Measurements from ENCODE around the gene FURIN. TPM values are rescaled to one million over a fixed set of nuclear protein-coding genes. Genes with fewer than 3 reads are reported as not detected.
"Not testable (repeated sequence)": the region's sequence is repeated elsewhere in the genome, so short reads cannot be mapped to it uniquely, and the experiment has no call there.

FURIN gene
- total and polyA plus RNA-seq, 2 of the 8 experiments (the other 6 are each of a cell fraction or from before 2014, with no cell fraction given), result 15.8 to 32.1 TPM

- H3K36me3 ChIP-seq (ENCODE audit: control insufficient read depth in 2 of 4, insufficient read depth in 4 of 4, low read length in 3 of 4), result peaks cover 5 to 14% (median 10%) of the 10 kb centered on the region in 4 experiments; a peak in 5 of 8 replicates
- not testable (repeated sequence) for H2BK20ac ChIP-seq (ENCODE audit: low read length); H4K8ac ChIP-seq (ENCODE audit: extremely low read depth, insufficient read depth, low read length); H3K4me2 ChIP-seq (ENCODE audit: insufficient read depth in 1 of 2, low read depth in 2 of 2, low read length in 2 of 2); H3K27me3 ChIP-seq (replicated peaks in 1 of 4; ENCODE audit: control insufficient read depth in 3 of 4, extremely low read depth in 1 of 4, insufficient read depth in 3 of 4, low read length in 3 of 4); H2BK120ac ChIP-seq (replicated peaks; ENCODE audit: low read depth, low read length); H3K23me2 ChIP-seq (ENCODE audit: low read depth, low read length); H3K23ac ChIP-seq (ENCODE audit: insufficient read length); H2BK12ac ChIP-seq (ENCODE audit: low read depth, low read length); H4K20me1 ChIP-seq (replicated peaks in 1 of 2; ENCODE audit: control insufficient read depth in 1 of 2, insufficient read depth in 2 of 2, low read length in 2 of 2); H3K4me3 ChIP-seq (ENCODE audit: extremely low read depth in 1 of 4, insufficient read depth in 2 of 4, low read depth in 3 of 4, low read length in 4 of 4); H3K56ac ChIP-seq (replicated peaks; ENCODE audit: insufficient read length, low read depth, low read length); H3K79me2 ChIP-seq (ENCODE audit: control insufficient read depth in 1 of 2, insufficient read depth in 2 of 2, low read length in 2 of 2); H2BK15ac ChIP-seq (ENCODE audit: low read length); FAIRE-seq; H3K9ac ChIP-seq (replicated peaks in 1 of 4; ENCODE audit: extremely low read depth in 1 of 4, low read depth in 3 of 4, low read length in 3 of 4); H4K91ac ChIP-seq (replicated peaks; ENCODE audit: insufficient read length, low read length); H2AFZ ChIP-seq (ENCODE audit: low read length); H2AK5ac ChIP-seq (ENCODE audit: low read depth, low read length); H3K4ac ChIP-seq (replicated peaks; ENCODE audit: insufficient read length, low read depth, low read length); H4K5ac ChIP-seq (ENCODE audit: insufficient read length, low read depth, low read length); H3K9me3 ChIP-seq (ENCODE audit: insufficient read depth in 2 of 2, low read depth in 1 of 2, low read length in 1 of 2); H3K18ac ChIP-seq (ENCODE audit: extremely low read depth, low read length); DNase-seq (ENCODE audit: low read depth in 1 of 2, low spot score in 2 of 2); H3K27ac ChIP-seq (ENCODE audit: low read depth, low read length); H2BK5ac ChIP-seq (ENCODE audit: low read depth, low read length); H3K79me1 ChIP-seq (ENCODE audit: low read depth, low read length); H3K14ac ChIP-seq (ENCODE audit: insufficient read length)
- WGBS, 2 experiments (ENCODE audit: extremely low coverage in 1 of 2, insufficient coverage in 1 of 2, insufficient read length in 1 of 2, insufficient replicate concordance in 2 of 2, low coverage in 1 of 2, low lambda C conversion rate in 2 of 2, missing lambda C conversion rate in 1 of 2), result 90% methylated on average over 7 of the region's 9 CpGs; no CpG with 5 or more reads in 1 of the 2 experiments
- ChIA-PET POLR2A (ENCODE audit: partially characterized antibody) (interaction anchor here (1.6 to 1.8 kb wide), 2 partner anchors 9 to 61 kb away, joined by 4 to 13 read pairs; partner anchors contain the start of gene FES), CTCF (ENCODE audit: partially characterized antibody) (interaction anchor here (1.9 to 2.5 kb wide), 2 partner anchors 11 kb away, joined by 5 to 28 read pairs; partner anchors contain the start of gene FES)
- peaks cover 12 to 29% (median 16%) of the 10 kb centered on the region in 4 experiments for H3K4me1 ChIP-seq (replicated peaks in 1 of 4; ENCODE audit: control insufficient read depth in 3 of 4, insufficient read depth in 4 of 4, low read length in 3 of 4)
Observed at GRCh38 chr15:90874986-90875385, 6.6 kb downstream of the FURIN start.

Measured in H1 (cell line).